GM23338 (cell line): ENCODE results near the gene HMCN2. TPM values are rescaled to one million over a fixed set of nuclear protein-coding genes. Genes with fewer than 3 reads are reported as not detected.

Experiments
- ATAC-seq: fragments of 200-7000 bp; cut with Tn5 transposase; 3 replicates; pipeline ENCODE4 v1.9.1; 2020
- DNase-seq: peaks from one replicate; pipeline ENCODE4 v3.0.0-alpha.2; 2015; ENCODE audit warnings: low spot score
- H2AFZ ChIP-seq: fragments of 200-600 bp; sonication (generic); 2 replicates; pipeline ENCODE4 v1.8.0; 2016; ENCODE audit warnings: antibody characterized with exemption, mild to moderate bottlenecking, moderate library complexity
- H3F3A ChIP-seq: fragments of 200-600 bp; sonication (generic); replicated peaks from 2 replicates; pipeline ENCODE4 v1.8.0; 2017; ENCODE audit warnings: antibody characterized with exemption, mixed run types, low read depth
- H3K27ac ChIP-seq: fragments of 200-600 bp; sonication (generic); 2 replicates; pipeline ENCODE4 v1.6.1; 2016; ENCODE audit warnings: low read depth
- H3K27me3 ChIP-seq: fragments of 200-600 bp; sonication (generic); 2 replicates; pipeline ENCODE4 v1.8.0; 2016; ENCODE audit warnings: mild to moderate bottlenecking, mixed run types, moderate library complexity; ENCODE audit not compliant: insufficient read depth
- H3K36me3 ChIP-seq: fragments of 200-600 bp; sonication (generic); 2 replicates; pipeline ENCODE4 v1.8.0; 2016; ENCODE audit warnings: mild to moderate bottlenecking; ENCODE audit not compliant: insufficient read depth
- H3K4me1 ChIP-seq: fragments of 200-600 bp; sonication (generic); 2 replicates; pipeline ENCODE4 v1.8.0; 2016; ENCODE audit warnings: mild to moderate bottlenecking, moderate library complexity; ENCODE audit not compliant: insufficient read depth
- H3K4me2 ChIP-seq: fragments of 200-600 bp; sonication (generic); 2 replicates; pipeline ENCODE4 v1.7.1; 2017; ENCODE audit warnings: mixed run types
- H3K4me3 ChIP-seq: fragments of 200-600 bp; sonication (generic); 2 replicates; pipeline ENCODE4 v1.6.1; 2016; ENCODE audit warnings: mixed run types
- H3K79me2 ChIP-seq: fragments of 200-600 bp; sonication (generic); replicated peaks from 2 replicates; pipeline ENCODE4 v1.8.0; 2017; ENCODE audit warnings: mild to moderate bottlenecking; ENCODE audit not compliant: insufficient read depth
- H3K9me2 ChIP-seq: fragments of 200-600 bp; sonication (generic); 2 replicates; pipeline ENCODE4 v1.8.0; 2017; ENCODE audit not compliant: insufficient read depth
- H4K20me1 ChIP-seq: fragments of 200-600 bp; sonication (generic); replicated peaks from 2 replicates; pipeline ENCODE4 v1.8.0; 2017; ENCODE audit warnings: mild to moderate bottlenecking; ENCODE audit not compliant: insufficient read depth
- H3K27ac Mint-ChIP-seq: 2 replicates; pipeline ENCODE4 v1.8.0; 2020; ENCODE audit warnings: inconsistent platforms, mild to moderate bottlenecking, moderate library complexity, mixed read lengths
- H3K27me3 Mint-ChIP-seq: 3 replicates; pipeline ENCODE4 v1.8.0; 2022; ENCODE audit warnings: low read depth, mild to moderate bottlenecking, moderate library complexity, mixed read lengths, inconsistent platforms; ENCODE audit not compliant: insufficient read depth, poor library complexity
- H3K36me3 Mint-ChIP-seq: 3 replicates; pipeline ENCODE4 v1.8.0; 2021; ENCODE audit warnings: low read depth, mild to moderate bottlenecking, inconsistent platforms, moderate library complexity, mixed read lengths
- H3K4me1 Mint-ChIP-seq: 3 replicates; pipeline ENCODE4 v1.8.0; 2020; ENCODE audit warnings: mild to moderate bottlenecking, inconsistent platforms, mixed read lengths
- H3K4me3 Mint-ChIP-seq: 3 replicates; pipeline ENCODE4 v1.8.0; 2021; ENCODE audit warnings: moderate library complexity, mild to moderate bottlenecking, inconsistent platforms, mixed read lengths
- H3K9me3 Mint-ChIP-seq: 3 replicates; pipeline ENCODE4 v1.8.0; 2020; ENCODE audit warnings: moderate library complexity, mild to moderate bottlenecking, inconsistent platforms, mixed read lengths
- CTCF ChIP-seq, 2 experiments: fragments of 200-600 bp in 1 of 2; sonication (generic) in 1 of 2; conservative IDR thresholded peaks; 2 replicates each; pipeline versions ENCODE4 v1.5.1 to v1.6.1; 2016 to 2017; ENCODE audit warnings: antibody characterized with exemption in 2 of 2, low read depth in 2 of 2, mild to moderate bottlenecking in 2 of 2, moderate library complexity in 1 of 2
- EZH2 ChIP-seq: fragments of 200-600 bp; sonication (generic); IDR thresholded peaks from one replicate; pipeline ENCODE4 v1.8.0; 2017; ENCODE audit warnings: antibody characterized with exemption, mild to moderate bottlenecking, low read depth; ENCODE audit not compliant: unreplicated experiment
- EZH2phosphoT487 ChIP-seq: fragments of 200-600 bp; sonication (generic); IDR thresholded peaks from one replicate; pipeline ENCODE4 v1.8.1; 2018; ENCODE audit warnings: antibody characterized with exemption; ENCODE audit not compliant: unreplicated experiment
- JUNB ChIP-seq: IDR thresholded peaks from one replicate; pipeline ENCODE4 v1.6.1; 2016; ENCODE audit warnings: antibody characterized with exemption; ENCODE audit not compliant: unreplicated experiment
- NANOG ChIP-seq: IDR thresholded peaks from 2 replicates; pipeline ENCODE4 v1.6.1; 2016; ENCODE audit warnings: antibody characterized with exemption, borderline replicate concordance
- POLR2AphosphoS5 ChIP-seq: IDR thresholded peaks from 2 replicates; pipeline ENCODE4 v1.6.1; 2016; ENCODE audit warnings: antibody characterized with exemption, low read depth
- STAT1 ChIP-seq: IDR thresholded peaks from one replicate; pipeline ENCODE4 v1.6.1; 2016; ENCODE audit warnings: antibody characterized with exemption; ENCODE audit not compliant: unreplicated experiment
- ZNF114 ChIP-seq: fragments of 250-450 bp; sonication (Bioruptor Pico); IDR thresholded peaks from 2 replicates; pipeline ENCODE4 v1.5.0; 2020; ENCODE audit warnings: mild to moderate bottlenecking, moderate library complexity
- ZNF331 ChIP-seq: fragments of 250-450 bp; sonication (Bioruptor Pico); IDR thresholded peaks from 2 replicates; pipeline ENCODE4 v1.5.0; 2020; ENCODE audit warnings: low read depth, mild to moderate bottlenecking, moderate library complexity
- polyA plus RNA-seq: library from polyadenylated mRNA; unstranded; fragments of >200 nt; fragmentation: Nextera tagmentation; extraction: Ambion mirVana; gene quantifications from 2 replicates; pipeline ENCODE4 v1.2.1, GENCODE V29; 2016
- total RNA-seq: library from RNA; depleted of rRNA; stranded (reverse); fragments of >200 nt; shearing (Covaris generic); gene quantifications from 2 replicates; pipeline ENCODE4 v1.2.3, GENCODE V29; 2014
- TF ChIP-seq, protein P1 (sequence below): IDR thresholded peaks from 2 replicates; pipeline ENCODE4 v1.6.1; 2016; ENCODE audit warnings: antibody characterized with exemption
- TF ChIP-seq, protein P2 (sequence below): fragments of 250-450 bp; sonication (Bioruptor Pico); IDR thresholded peaks from 2 replicates; pipeline ENCODE4 v1.5.0; 2020; ENCODE audit warnings: mild to moderate bottlenecking, moderate library complexity

Gene HMCN2
- total and polyA plus RNA-seq, 2 experiments from 2014 or later: 1.3 to 4.7 TPM

GRCh38 chr9:130478152-130478551 lies 212.6 kb downstream of the HMCN2 start (continued):
- TF ChIP-seq CTCF (conservative IDR thresholded peaks at IDR 0.05; ENCODE audit: low read depth in 2 of 2) (no peak), ZNF114 (CRISPR knock-in tag) (no peak), POLR2AphosphoS5 (no peak), NANOG (no peak), EZH2 (no peak), ZNF331 (CRISPR knock-in tag) (no peak), EZH2phosphoT487 (no peak)
- TF ChIP-seq, protein P1, sequence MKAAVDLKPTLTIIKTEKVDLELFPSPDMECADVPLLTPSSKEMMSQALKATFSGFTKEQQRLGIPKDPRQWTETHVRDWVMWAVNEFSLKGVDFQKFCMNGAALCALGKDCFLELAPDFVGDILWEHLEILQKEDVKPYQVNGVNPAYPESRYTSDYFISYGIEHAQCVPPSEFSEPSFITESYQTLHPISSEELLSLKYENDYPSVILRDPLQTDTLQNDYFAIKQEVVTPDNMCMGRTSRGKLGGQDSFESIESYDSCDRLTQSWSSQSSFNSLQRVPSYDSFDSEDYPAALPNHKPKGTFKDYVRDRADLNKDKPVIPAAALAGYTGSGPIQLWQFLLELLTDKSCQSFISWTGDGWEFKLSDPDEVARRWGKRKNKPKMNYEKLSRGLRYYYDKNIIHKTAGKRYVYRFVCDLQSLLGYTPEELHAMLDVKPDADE: no peak

DNA sequence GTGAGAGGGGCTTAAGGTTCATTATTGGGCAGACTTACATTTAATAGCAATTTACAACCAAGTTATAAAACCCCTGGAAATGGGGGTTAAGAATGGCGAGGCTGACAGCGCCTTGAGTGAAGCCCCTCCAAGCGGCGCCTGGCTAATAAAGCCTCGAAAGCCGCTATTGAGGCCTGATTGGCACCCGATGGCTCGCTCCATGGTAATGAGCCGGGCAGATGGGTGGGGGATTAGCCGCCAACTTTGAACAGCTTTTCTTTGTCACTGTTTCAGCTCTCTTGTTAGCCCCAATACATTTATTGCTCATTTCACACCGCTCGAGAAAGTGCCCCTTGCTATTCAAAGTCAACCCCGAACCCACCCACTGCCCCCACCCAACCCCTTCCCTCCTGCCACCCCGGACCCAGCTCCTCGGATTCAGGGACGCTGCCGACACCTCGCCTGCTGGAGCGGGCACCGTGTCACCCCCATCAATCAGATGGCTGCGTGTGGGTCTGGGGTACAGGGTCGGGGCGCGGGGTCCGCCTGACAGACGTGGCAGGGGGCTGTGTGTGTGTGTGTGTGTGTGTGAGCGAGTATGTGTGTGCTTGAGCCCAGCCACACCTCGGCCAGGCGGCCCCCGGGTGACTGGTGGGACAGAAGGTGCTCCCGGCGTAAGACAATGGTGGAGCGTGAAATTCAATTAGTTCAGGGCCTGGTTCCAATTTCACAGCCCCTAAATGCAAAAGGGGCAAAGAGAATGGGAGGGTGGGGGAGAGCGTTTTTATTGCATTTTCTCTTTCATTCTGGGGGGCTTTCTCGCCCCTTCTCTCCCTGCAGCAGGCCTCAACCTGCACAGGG lies 213.4 kb downstream of the HMCN2 start:
- H3F3A ChIP-seq: 0 out of 2 replicates have a peak, but pooled peaks cover 3% of the 10 kb centered on the region
- H3K36me3 ChIP-seq: no peaks in the 10 kb centered on the region
- H3K27ac Mint-ChIP-seq: peak overlapping the region; percentile 89; the same call in 1 of the 2 replicates
- H3K9me2 ChIP-seq: no peaks in the 10 kb centered on the region
- no peaks in the 10 kb centered on the region for H3K27me3 ChIP-seq
- peaks cover 4% of the 10 kb centered on the region for H3K4me1 ChIP-seq
- peaks cover 12% of the 10 kb centered on the region for H3K4me1 Mint-ChIP-seq
- H2AFZ ChIP-seq: no peak overlapping the region
- no peak overlapping the region for H3K27ac ChIP-seq
- H3K9me3 Mint-ChIP-seq: no peaks in the 10 kb centered on the region
- ATAC-seq (no peak), DNase-seq (no peak)
- H3K4me2 ChIP-seq: no peak overlapping the region
- TF ChIP-seq JUNB (no peak), STAT1 (no peak)
- TF ChIP-seq, protein P2, sequence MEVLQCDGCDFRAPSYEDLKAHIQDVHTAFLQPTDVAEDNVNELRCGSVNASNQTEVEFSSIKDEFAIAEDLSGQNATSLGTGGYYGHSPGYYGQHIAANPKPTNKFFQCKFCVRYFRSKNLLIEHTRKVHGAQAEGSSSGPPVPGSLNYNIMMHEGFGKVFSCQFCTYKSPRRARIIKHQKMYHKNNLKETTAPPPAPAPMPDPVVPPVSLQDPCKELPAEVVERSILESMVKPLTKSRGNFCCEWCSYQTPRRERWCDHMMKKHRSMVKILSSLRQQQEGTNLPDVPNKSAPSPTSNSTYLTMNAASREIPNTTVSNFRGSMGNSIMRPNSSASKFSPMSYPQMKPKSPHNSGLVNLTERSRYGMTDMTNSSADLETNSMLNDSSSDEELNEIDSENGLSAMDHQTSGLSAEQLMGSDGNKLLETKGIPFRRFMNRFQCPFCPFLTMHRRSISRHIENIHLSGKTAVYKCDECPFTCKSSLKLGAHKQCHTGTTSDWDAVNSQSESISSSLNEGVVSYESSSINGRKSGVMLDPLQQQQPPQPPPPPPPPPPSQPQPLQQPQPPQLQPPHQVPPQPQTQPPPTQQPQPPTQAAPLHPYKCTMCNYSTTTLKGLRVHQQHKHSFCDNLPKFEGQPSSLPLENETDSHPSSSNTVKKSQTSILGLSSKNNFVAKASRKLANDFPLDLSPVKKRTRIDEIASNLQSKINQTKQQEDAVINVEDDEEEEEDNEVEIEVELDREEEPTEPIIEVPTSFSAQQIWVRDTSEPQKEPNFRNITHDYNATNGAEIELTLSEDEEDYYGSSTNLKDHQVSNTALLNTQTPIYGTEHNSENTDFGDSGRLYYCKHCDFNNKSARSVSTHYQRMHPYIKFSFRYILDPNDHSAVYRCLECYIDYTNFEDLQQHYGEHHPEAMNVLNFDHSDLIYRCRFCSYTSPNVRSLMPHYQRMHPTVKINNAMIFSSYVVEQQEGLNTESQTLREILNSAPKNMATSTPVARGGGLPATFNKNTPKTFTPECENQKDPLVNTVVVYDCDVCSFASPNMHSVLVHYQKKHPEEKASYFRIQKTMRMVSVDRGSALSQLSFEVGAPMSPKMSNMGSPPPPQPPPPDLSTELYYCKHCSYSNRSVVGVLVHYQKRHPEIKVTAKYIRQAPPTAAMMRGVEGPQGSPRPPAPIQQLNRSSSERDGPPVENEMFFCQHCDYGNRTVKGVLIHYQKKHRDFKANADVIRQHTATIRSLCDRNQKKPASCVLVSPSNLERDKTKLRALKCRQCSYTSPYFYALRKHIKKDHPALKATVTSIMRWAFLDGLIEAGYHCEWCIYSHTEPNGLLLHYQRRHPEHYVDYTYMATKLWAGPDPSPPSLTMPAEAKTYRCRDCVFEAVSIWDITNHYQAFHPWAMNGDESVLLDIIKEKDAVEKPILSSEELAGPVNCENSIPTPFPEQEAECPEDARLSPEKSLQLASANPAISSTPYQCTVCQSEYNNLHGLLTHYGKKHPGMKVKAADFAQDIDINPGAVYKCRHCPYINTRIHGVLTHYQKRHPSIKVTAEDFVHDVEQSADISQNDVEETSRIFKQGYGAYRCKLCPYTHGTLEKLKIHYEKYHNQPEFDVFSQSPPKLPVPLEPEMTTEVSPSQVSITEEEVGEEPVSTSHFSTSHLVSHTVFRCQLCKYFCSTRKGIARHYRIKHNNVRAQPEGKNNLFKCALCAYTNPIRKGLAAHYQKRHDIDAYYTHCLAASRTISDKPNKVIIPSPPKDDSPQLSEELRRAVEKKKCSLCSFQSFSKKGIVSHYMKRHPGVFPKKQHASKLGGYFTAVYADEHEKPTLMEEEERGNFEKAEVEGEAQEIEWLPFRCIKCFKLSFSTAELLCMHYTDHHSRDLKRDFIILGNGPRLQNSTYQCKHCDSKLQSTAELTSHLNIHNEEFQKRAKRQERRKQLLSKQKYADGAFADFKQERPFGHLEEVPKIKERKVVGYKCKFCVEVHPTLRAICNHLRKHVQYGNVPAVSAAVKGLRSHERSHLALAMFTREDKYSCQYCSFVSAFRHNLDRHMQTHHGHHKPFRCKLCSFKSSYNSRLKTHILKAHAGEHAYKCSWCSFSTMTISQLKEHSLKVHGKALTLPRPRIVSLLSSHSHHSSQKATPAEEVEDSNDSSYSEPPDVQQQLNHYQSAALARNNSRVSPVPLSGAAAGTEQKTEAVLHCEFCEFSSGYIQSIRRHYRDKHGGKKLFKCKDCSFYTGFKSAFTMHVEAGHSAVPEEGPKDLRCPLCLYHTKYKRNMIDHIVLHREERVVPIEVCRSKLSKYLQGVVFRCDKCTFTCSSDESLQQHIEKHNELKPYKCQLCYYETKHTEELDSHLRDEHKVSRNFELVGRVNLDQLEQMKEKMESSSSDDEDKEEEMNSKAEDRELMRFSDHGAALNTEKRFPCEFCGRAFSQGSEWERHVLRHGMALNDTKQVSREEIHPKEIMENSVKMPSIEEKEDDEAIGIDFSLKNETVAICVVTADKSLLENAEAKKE (CRISPR knock-in tag): no peak
- H4K20me1 ChIP-seq: no peaks in the 10 kb centered on the region
- H3K79me2 ChIP-seq: no peaks in the 10 kb centered on the region
- H3K36me3 Mint-ChIP-seq: peaks cover 18% of the 10 kb centered on the region; the same call in 2 of the 3 replicates
- H3K4me3 ChIP-seq: no peak overlapping the region
- H3K4me3 Mint-ChIP-seq: no peak overlapping the region; the same call in 2 of the 3 replicates
- H3K27me3 Mint-ChIP-seq: peaks cover 11% of the 10 kb centered on the region
